Measurements from ENCODE around the gene MGME1. TPM values are rescaled to one million over a fixed set of nuclear protein-coding genes. Genes with fewer than 3 reads are reported as not detected.

Gene MGME1
- total RNA-seq, 4 donors from 2014 or later: 7.8 to 23.0 (median 14.9) TPM

DNA sequence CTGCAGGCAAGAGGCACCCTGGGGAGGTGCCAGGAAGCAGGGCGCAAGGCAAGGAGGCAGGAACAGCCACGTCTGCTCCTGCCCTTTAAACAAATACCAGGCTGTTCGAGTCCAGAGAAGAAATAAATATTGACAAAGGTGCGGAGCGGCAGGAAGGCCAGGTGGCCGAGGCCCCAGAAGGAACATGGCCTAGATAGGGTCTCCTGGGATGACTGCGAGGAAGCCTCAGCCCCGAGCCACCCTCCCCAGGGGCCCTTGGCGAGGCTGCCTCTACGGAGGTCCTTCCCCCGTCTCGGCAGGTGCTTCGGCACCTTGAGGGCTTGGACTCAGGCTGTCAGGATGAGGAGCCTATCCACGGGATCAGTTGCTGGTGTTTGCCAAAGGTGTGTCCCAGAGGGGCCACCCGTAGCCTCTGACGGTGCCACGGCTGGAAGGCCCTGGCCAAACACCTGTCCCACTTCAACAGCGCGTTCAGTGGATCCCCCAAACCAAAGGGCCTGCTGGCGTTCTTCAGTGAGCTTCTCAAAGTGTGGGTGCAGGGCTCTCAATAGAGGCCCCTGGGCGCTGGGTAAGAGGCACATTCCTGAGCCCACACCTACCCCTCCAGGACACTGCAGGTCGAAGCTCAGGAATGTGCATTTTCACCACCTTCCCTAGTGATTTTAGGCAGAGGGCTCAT lies 40.0 kb upstream of the MGME1 start:
- TF ChIP-seq, protein P1, sequence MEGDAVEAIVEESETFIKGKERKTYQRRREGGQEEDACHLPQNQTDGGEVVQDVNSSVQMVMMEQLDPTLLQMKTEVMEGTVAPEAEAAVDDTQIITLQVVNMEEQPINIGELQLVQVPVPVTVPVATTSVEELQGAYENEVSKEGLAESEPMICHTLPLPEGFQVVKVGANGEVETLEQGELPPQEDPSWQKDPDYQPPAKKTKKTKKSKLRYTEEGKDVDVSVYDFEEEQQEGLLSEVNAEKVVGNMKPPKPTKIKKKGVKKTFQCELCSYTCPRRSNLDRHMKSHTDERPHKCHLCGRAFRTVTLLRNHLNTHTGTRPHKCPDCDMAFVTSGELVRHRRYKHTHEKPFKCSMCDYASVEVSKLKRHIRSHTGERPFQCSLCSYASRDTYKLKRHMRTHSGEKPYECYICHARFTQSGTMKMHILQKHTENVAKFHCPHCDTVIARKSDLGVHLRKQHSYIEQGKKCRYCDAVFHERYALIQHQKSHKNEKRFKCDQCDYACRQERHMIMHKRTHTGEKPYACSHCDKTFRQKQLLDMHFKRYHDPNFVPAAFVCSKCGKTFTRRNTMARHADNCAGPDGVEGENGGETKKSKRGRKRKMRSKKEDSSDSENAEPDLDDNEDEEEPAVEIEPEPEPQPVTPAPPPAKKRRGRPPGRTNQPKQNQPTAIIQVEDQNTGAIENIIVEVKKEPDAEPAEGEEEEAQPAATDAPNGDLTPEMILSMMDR (IDR thresholded peaks at IDR 0.05; ENCODE audit: low read depth): no peak

DNA sequence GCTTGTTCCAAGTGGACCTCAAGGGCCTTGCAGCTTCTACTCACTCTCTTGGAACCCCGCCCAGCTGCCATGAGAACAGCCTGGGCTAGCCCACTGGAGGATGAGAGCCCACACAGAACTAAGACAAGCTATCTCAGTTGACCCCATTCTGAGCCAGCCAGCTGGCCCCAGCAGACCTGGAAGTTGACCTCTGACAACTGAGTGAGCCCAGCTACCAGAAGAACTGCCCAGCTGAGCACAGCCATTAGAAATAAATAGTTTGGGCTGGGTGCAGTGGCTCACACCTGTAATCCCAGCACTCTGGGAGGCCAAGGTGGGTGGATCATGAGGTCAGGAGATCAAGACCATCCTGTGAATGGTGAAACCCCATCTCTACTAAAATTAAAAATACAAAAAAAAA lies 37.3 kb upstream of the MGME1 start:
- TF ChIP-seq, protein P1 (IDR thresholded peaks at IDR 0.05; ENCODE audit: low read depth): no peak

DNA sequence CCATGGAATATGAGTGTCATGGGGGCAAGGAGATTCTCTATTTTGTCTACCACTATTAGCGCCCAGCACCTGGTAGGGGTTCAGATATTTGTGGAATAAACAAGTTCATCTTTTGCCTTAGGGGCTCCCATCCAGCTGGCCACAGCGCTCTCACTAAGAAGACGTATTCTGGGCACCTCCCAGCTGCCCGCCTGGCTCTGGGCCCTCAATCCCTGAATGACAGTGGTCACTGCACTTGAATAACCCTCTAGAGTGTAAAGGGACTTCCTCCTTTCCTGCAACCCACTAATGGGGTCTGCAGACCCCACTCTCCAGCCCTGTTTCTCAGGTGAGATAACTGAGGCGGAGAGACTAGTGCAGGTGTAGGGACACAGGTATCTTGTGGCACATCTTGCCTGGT lies 36.4 kb upstream of the MGME1 start:
- TF ChIP-seq, protein P1 (IDR thresholded peaks at IDR 0.05; ENCODE audit: low read depth): no peak

DNA sequence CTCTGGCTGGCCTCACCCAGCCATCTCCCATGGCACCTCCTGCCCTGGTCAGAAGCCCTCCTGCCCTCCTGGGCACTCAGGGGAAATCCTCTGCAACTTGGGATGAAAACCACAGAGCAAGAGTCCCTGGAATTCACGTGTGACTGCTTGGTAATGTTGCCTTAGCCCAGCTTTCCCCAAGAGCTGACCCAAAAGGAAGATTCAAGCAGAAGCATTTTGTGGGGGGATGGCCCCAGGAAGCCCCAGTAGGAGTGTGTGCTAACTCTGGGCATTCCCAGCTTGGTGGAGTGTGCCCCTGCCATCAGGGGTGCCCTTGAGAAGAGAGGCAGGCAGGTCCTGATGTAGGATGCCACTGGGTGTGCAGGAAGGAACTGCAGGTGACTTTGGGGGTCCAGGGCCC lies 35.7 kb upstream of the MGME1 start:
- TF ChIP-seq, protein P1 (IDR thresholded peaks at IDR 0.05; ENCODE audit: low read depth): no peak

DNA sequence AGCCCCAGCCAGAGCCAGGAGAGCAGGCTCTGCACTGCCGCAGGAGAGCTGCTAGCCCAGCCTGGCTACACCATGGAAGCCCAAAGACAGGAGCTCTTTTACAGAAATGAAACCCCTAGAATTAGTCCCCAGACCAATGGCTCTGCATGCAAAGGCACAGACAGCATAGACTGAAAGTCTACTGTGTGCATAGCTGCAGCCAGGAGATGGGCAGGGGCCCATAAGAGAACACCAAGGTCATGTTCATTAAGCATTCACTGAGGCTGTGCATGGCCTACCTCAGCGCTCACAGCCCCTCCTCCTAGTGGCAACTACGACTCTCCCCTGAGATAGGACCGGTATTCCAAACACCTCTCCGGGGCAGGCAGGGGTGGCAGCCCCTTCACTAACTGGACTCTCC lies 35.1 kb upstream of the MGME1 start:
- TF ChIP-seq, protein P1 (IDR thresholded peaks at IDR 0.05; ENCODE audit: low read depth): no peak

DNA sequence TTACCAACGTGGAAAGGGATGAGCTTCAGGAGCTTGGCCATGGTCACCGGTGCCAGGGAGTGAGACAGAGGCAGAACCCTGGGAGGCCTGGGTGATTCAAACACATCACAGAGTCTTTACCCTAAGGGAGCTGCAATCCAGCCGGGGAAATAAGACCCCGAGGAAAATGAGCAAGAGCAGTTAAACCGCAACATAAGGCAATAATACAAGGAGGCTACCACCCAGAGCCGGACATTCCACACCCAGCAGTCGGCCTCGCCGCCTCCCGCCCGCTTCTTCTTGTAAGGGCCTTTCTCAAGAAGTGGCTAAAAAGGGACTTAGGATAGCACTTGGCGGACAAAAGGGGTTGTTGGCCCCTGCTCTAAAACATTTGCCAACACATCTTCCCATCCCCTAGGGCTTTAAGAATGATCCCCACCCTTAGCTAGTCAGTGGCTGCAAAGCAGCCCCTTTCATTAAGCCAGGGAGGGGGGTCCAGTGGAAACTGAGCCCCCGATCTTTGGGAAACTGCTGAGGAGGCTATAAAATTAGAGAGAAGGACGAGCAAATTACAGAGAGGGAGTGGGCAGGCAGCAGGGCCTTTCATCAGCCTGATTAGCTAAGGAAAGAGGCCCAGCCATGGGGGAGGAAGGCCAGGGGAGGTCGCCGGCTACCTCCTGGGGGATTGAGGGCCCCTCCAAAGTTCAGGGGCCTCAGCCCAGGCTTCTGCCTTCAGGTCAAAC lies 34.5 kb upstream of the MGME1 start:
- TF ChIP-seq, protein P1 (IDR thresholded peaks at IDR 0.05; ENCODE audit: low read depth): no peak

DNA sequence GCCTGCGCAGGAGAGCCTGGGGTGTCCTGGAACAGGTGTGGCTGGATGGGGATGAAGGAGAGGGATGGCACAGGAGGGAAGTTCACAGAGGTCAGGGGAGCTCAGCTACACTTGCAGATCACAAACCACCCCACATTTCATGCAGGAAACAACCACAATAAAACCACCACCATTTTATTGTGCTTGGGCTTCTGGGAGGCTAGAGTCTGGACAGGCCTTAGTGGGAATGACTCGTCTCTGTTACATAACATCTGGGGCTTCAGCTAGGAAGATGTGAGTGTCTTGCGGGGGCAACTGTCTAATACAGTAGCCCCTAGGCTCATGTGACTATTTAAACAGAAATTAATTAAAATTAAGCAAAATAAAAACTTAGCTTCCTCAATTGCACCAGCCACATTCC lies 33.6 kb upstream of the MGME1 start:
- TF ChIP-seq, protein P1 (IDR thresholded peaks at IDR 0.05; ENCODE audit: low read depth): no peak
